Mesenchymal stem cell (in vitro differentiated cells and primary cell): ENCODE data around the gene CEL.
A peak's percentile ranks its signal among the peaks of the same experiment; 100 is the strongest.

Experiments used
- DNase-seq: peaks from one replicate; pipeline ENCODE4 v3.0.0-alpha.2; 2013
- H2AFZ ChIP-seq: one replicate; pipeline ENCODE4 v1.6.1; 2013; ENCODE audit warnings: low read depth, mild to moderate bottlenecking, control low read depth, inconsistent platforms, low read length, moderate library complexity
- H2AK5ac ChIP-seq: 2 replicates; pipeline ENCODE4 v1.6.1; 2013; ENCODE audit warnings: low read length, moderate library complexity, mild to moderate bottlenecking, inconsistent platforms; ENCODE audit not compliant: severe bottlenecking
- H2BK120ac ChIP-seq: one replicate; pipeline ENCODE4 v1.6.1; 2013; ENCODE audit warnings: low read depth, mild to moderate bottlenecking, inconsistent platforms, low read length, moderate library complexity
- H2BK12ac ChIP-seq, 2 experiments: one replicate each; pipeline ENCODE4 v1.6.1; 2013; ENCODE audit warnings: inconsistent platforms in 2 of 2, low read length in 2 of 2, mild to moderate bottlenecking in 2 of 2, moderate library complexity in 2 of 2, control low read depth in 1 of 2
- H2BK15ac ChIP-seq: one replicate; pipeline ENCODE4 v1.6.1; 2013; ENCODE audit warnings: mild to moderate bottlenecking, low read depth, inconsistent platforms; ENCODE audit not compliant: poor library complexity, severe bottlenecking
- H2BK5ac ChIP-seq: 2 replicates; pipeline ENCODE4 v1.6.1; 2013; ENCODE audit warnings: low read depth, mild to moderate bottlenecking, low read length, control low read depth, inconsistent platforms; ENCODE audit not compliant: poor library complexity, severe bottlenecking
- H3K14ac ChIP-seq, 2 experiments: one replicate each; pipeline ENCODE4 v1.6.1; 2013; ENCODE audit warnings: inconsistent platforms in 2 of 2, low read length in 2 of 2, control low read depth in 1 of 2, mild to moderate bottlenecking in 1 of 2, moderate library complexity in 1 of 2
- H3K18ac ChIP-seq, 2 experiments: one replicate each; pipeline ENCODE4 v1.6.1; 2013; ENCODE audit warnings: inconsistent platforms in 2 of 2, low read length in 2 of 2, control low read depth in 1 of 2, low read depth in 1 of 2, mild to moderate bottlenecking in 1 of 2
- H3K23ac ChIP-seq, 2 experiments: one replicate each; pipeline ENCODE4 v1.6.1; 2013; ENCODE audit warnings: inconsistent platforms in 2 of 2, low read length in 2 of 2, mild to moderate bottlenecking in 2 of 2, moderate library complexity in 2 of 2, control low read depth in 1 of 2
- H3K27ac ChIP-seq: 2 replicates; pipeline ENCODE4 v1.5.1; 2013; ENCODE audit warnings: mild to moderate bottlenecking, moderate library complexity, low read length, control low read depth, inconsistent platforms; ENCODE audit not compliant: poor library complexity, severe bottlenecking
- H3K27me3 ChIP-seq, 2 experiments: 2 replicates each; pipeline versions ENCODE4 v1.6.1 to v1.7.0; 2013; ENCODE audit warnings: low read length in 2 of 2, mild to moderate bottlenecking in 2 of 2, moderate library complexity in 2 of 2, control low read depth in 1 of 2, inconsistent platforms in 1 of 2; ENCODE audit not compliant: control insufficient read depth in 1 of 2, insufficient read depth in 1 of 2
- H3K36me3 ChIP-seq, 2 experiments: 2 replicates each; pipeline versions ENCODE4 v1.6.1 to v1.7.0; 2013; ENCODE audit warnings: low read length in 2 of 2, control low read depth in 1 of 2, inconsistent platforms in 1 of 2, low read depth in 1 of 2, mild to moderate bottlenecking in 1 of 2; ENCODE audit not compliant: insufficient read depth in 2 of 2, control insufficient read depth in 1 of 2
- H3K4ac ChIP-seq, 2 experiments: one replicate each; pipeline ENCODE4 v1.6.1; 2013; ENCODE audit warnings: inconsistent platforms in 2 of 2, low read length in 2 of 2, mild to moderate bottlenecking in 2 of 2, moderate library complexity in 2 of 2, control low read depth in 1 of 2, low read depth in 1 of 2
- H3K4me1 ChIP-seq: 2 replicates; pipeline ENCODE4 v1.6.1; 2013; ENCODE audit warnings: low read depth, low read length, control low read depth; ENCODE audit not compliant: control insufficient read depth, insufficient read depth
- H3K4me2 ChIP-seq: 2 replicates; pipeline ENCODE4 v1.6.1; 2013; ENCODE audit warnings: low read length, mild to moderate bottlenecking, inconsistent platforms; ENCODE audit not compliant: poor library complexity, severe bottlenecking
- H3K4me3 ChIP-seq, 2 experiments: 2 replicates each; pipeline versions ENCODE4 v1.5.1 to v1.7.0; 2013; ENCODE audit warnings: low read length in 2 of 2, mild to moderate bottlenecking in 2 of 2, control low read depth in 1 of 2, low read depth in 1 of 2; ENCODE audit not compliant: insufficient read depth in 1 of 2
- H3K79me1 ChIP-seq: replicated peaks from 2 replicates; pipeline ENCODE4 v1.6.1; 2013; ENCODE audit warnings: mild to moderate bottlenecking, control low read depth, low read length, inconsistent platforms; ENCODE audit not compliant: poor library complexity, severe bottlenecking
- H3K9ac ChIP-seq: 2 replicates; pipeline ENCODE4 v1.7.0; 2013; ENCODE audit warnings: mild to moderate bottlenecking, low read length, moderate library complexity
- H3K9me3 ChIP-seq: 2 replicates; pipeline ENCODE4 v1.7.0; 2013; ENCODE audit warnings: mild to moderate bottlenecking, low read length; ENCODE audit not compliant: control insufficient read depth
- H4K8ac ChIP-seq: one replicate; pipeline ENCODE4 v1.6.1; 2013; ENCODE audit warnings: inconsistent platforms, mild to moderate bottlenecking, low read length, moderate library complexity
- H4K91ac ChIP-seq: one replicate; pipeline ENCODE4 v1.6.1; 2013; ENCODE audit warnings: mild to moderate bottlenecking, low read length, inconsistent platforms
- WGBS: methylation state at CpG from one replicate; pipeline ENCODE4 v1.1.7; 2013; ENCODE audit warnings: mixed read lengths; 5-methylcytosine and 5-hydroxymethylcytosine counted together

The CEL gene

DNA sequence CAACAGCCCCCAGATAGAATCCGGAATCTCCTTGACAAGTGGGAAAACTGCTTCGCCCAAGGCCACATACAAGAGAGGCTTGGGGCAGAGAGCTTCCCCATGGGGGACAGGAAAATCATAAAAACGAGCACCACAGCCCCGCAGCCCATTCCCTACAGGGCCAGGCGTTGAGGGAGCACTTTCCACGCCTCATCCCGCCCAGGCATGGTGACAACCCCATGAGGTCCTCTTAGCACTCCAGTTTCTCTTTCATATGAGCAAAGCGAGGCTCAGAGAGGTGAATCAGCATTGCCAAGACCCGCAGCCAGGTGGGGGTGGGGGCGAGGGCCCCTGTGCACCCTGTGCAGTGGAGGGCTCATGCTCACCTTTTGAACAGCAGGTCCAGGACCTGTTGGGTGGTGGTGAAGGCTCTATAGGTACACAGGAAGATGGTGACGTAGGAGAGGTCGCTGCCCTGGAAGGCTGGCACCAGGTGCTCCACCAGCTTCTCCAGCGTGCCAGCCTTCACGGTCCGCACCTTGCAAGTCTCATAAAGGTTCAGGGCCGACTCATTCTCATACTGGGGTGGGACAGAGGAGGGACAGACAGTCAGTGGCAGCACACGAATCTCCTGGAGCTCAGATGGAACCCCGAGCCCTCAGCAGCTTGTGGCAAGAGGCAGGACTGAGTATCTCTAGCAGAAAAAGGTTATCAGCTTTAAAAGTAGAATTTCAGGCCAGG, 48.3 kb downstream of the CEL start:
- Histone ChIP-seq H2AK5ac (no peak overlapping the region), H3K4ac (no peak overlapping the region), H2BK15ac (no peak overlapping the region), H3K4me2 (no peak overlapping the region), H4K8ac (no peak overlapping the region), H3K18ac (no peak overlapping the region), H3K36me3 (peaks cover 61 to 76% of the 10 kb centered on the region in 2 experiments), H3K27ac (no peak overlapping the region), H2AFZ (no peak overlapping the region), H4K91ac (no peak overlapping the region), H3K9ac (no peak overlapping the region), H2BK5ac (no peak overlapping the region), H3K23ac (no peak overlapping the region), H2BK12ac (no peak overlapping the region), H3K14ac (no peak overlapping the region), H2BK120ac (no peak overlapping the region), H3K27me3 (no peaks in the 10 kb centered on the region), H3K9me3 (no peaks in the 10 kb centered on the region), H3K79me1 (peaks cover 44% of the 10 kb centered on the region), H3K4me3 (no peak overlapping the region), H3K4me1 (peaks cover 55% of the 10 kb centered on the region)
- 97% methylated on average over 18 of the region's 18 CpGs for WGBS
- DNase-seq: no peak

DNA sequence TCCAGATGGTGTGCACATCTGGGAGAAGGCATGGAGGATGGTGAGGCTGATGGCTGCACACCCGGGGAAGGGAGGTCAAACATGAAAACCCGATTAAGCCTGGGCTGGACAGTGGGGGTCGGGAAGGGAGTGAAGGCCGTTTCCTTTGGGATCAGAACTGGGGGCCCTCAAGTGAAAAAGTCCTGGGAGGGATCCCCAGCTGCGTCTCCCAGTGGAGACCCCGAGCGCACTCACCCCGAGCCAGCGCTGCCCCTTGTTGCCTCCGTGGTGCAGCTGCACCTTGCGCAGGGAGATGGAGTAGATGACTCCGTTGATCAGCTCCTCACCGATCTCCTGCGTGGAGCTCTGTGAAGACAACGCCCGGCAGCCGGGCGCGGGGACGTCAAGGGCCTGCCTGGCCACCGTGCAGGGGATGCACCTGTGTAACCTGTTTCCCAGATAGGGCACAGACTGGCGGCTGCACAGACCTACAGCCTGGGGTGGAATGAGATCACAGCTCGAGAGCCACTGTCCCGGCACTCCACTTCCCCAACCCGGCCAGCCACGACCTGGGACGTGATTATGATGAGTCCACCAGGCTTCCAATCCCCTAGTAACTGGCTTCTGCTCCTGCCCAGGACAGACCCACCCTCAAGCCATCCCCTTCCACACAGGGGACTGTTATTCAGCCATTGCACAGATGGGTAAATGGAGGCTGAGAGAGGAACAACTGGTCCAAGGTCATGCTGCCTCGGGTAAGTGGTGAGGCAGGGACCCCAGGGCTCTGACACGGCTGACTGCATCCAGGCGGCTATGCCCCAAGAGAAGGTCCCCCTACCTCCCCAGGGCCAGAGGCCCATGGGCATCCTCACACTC, 50.3 kb downstream of the CEL start:
- Histone ChIP-seq H2BK5ac (no peak overlapping the region), H4K91ac (no peak overlapping the region), H2BK120ac (no peak overlapping the region), H4K8ac (no peak overlapping the region), H2AFZ (no peak overlapping the region), H3K79me1 (peaks cover 45% of the 10 kb centered on the region), H3K23ac (no peak overlapping the region), H3K9me3 (no peaks in the 10 kb centered on the region), H3K18ac (peak overlapping the region in 1 of 2 experiments; percentile 11), H3K9ac (no peak overlapping the region), H3K4ac (no peak overlapping the region), H3K4me1 (peaks cover 64% of the 10 kb centered on the region), H3K36me3 (peaks cover 46 to 70% of the 10 kb centered on the region in 2 experiments), H3K14ac (peak overlapping the region in 1 of 2 experiments; percentile 14), H3K27me3 (no peaks in the 10 kb centered on the region), H3K4me2 (no peak overlapping the region), H3K27ac (peak overlapping the region; percentile 85), H3K4me3 (no peak overlapping the region), H2AK5ac (peak overlapping the region; percentile 72), H2BK12ac (no peak overlapping the region), H2BK15ac (no peak overlapping the region)
- WGBS: 96% methylated on average over 30 of the region's 30 CpGs
- DNase-seq: no peak

DNA sequence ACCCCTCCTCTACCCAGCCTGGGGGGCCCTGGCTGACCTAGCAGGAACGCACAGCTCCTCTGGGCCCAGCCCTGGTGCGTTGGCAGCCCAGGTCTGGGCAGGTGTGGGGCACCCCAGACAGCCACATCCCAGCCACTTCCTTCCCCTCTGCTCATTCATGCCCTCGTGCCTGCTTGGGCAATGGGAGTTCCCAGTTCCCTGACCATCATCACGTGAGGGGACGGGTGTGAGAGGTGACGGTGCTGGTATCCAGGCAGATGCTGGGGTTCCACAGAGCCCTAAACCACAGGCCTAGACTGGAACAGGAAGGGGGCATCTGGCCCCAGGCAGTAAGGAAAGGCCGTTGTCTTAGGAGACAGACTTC, 50.9 kb downstream of the CEL start:
- H3K4me3 ChIP-seq: no peak overlapping the region
- no peak overlapping the region for H2BK15ac ChIP-seq
- peak overlapping the region in 1 of 2 experiments; percentile 44 for H3K14ac ChIP-seq
- WGBS: 93% methylated on average over 7 of the region's 7 CpGs
- no peak overlapping the region for H2BK120ac ChIP-seq
- peak overlapping the region; percentile 86 for H3K9ac ChIP-seq
- H2AK5ac ChIP-seq: peak overlapping the region; percentile 72
- H2AFZ ChIP-seq: no peak overlapping the region
- peak overlapping the region; percentile 10 for H4K8ac ChIP-seq
- H3K27me3 ChIP-seq: no peaks in the 10 kb centered on the region
- no peak overlapping the region for H2BK12ac ChIP-seq
- no peak overlapping the region for H3K4ac ChIP-seq
- peaks cover 68% of the 10 kb centered on the region for H3K4me1 ChIP-seq
- H2BK5ac ChIP-seq: no peak overlapping the region
- H3K79me1 ChIP-seq: peaks cover 46% of the 10 kb centered on the region
- peak overlapping the region; percentile 26 for H3K4me2 ChIP-seq
- H3K23ac ChIP-seq: no peak overlapping the region
- H4K91ac ChIP-seq: no peak overlapping the region
- H3K9me3 ChIP-seq: no peaks in the 10 kb centered on the region
- no peak for DNase-seq
- peak overlapping the region; percentile 85 for H3K27ac ChIP-seq
- H3K18ac ChIP-seq: peak overlapping the region in 1 of 2 experiments; percentile 54
- peaks cover 40 to 67% of the 10 kb centered on the region in 2 experiments for H3K36me3 ChIP-seq
